Osteoblast (primary cell): ENCODE results near the gene BICRA. TPM values are rescaled to one million over a fixed set of nuclear protein-coding genes. Genes with fewer than 3 reads are reported as not detected.
A peak's percentile ranks its signal among the peaks of the same experiment; 100 is the strongest.

Experiments
- DNase-seq: peaks from one replicate; pipeline ENCODE4 v3.0.0; 2011; ENCODE audit warnings: low spot score, mixed read lengths; ENCODE audit not compliant: insufficient read length; ENCODE audit errors: missing footprints
- H2AFZ ChIP-seq: 2 replicates; pipeline ENCODE4 v1.6.0; 2011; ENCODE audit warnings: mild to moderate bottlenecking, low read length
- H3K27ac ChIP-seq: 2 replicates; pipeline ENCODE4 v1.5.1; 2011; ENCODE audit warnings: mild to moderate bottlenecking, low read depth, low read length, moderate library complexity
- H3K27me3 ChIP-seq: 2 replicates; pipeline ENCODE4 v1.6.0; 2012; ENCODE audit warnings: mild to moderate bottlenecking, control low read depth, inconsistent platforms, low read length, moderate library complexity; ENCODE audit not compliant: insufficient read depth
- H3K36me3 ChIP-seq: 2 replicates; pipeline ENCODE4 v1.5.1; 2011; ENCODE audit warnings: mild to moderate bottlenecking, low read length, control low read depth, moderate library complexity; ENCODE audit not compliant: insufficient read depth
- H3K4me1 ChIP-seq: 2 replicates; pipeline ENCODE4 v1.5.1; 2011; ENCODE audit warnings: mild to moderate bottlenecking, low read length, control low read depth, moderate library complexity; ENCODE audit not compliant: insufficient read depth
- H3K4me2 ChIP-seq: 2 replicates; pipeline ENCODE4 v1.6.0; 2011; ENCODE audit warnings: mild to moderate bottlenecking, low read length; ENCODE audit not compliant: insufficient read depth
- H3K4me3 ChIP-seq: fragments of 200-600 bp; sonication (generic); 3 replicates; pipeline ENCODE4 v1.5.1; 2012; ENCODE audit warnings: mild to moderate bottlenecking, low read length, inconsistent platforms; ENCODE audit not compliant: insufficient read depth
- H3K79me2 ChIP-seq: 2 replicates; pipeline ENCODE4 v1.6.0; 2012; ENCODE audit warnings: mild to moderate bottlenecking, low read length, control low read depth, inconsistent platforms; ENCODE audit not compliant: insufficient read depth
- H3K9me3 ChIP-seq: 2 replicates; pipeline ENCODE4 v1.5.1; 2011; ENCODE audit warnings: low read depth, low read length, control low read depth
- H4K20me1 ChIP-seq: 2 replicates; pipeline ENCODE4 v1.6.0; 2012; ENCODE audit warnings: mild to moderate bottlenecking, low read length, control low read depth; ENCODE audit not compliant: insufficient read depth
- total RNA-seq: library from RNA; depleted of rRNA; stranded (reverse); fragments of >200 nt; gene quantifications from 2 replicates; pipeline ENCODE4 v1.2.3, GENCODE V29; 2012
- TF ChIP-seq, protein P1 (sequence below): IDR thresholded peaks from 2 replicates; pipeline ENCODE4 v1.5.1; 2011; ENCODE audit warnings: mild to moderate bottlenecking, low read depth, low read length, moderate library complexity; ENCODE audit errors: extremely low read depth

The BICRA gene
- total RNA-seq, 1 donor, result 4.7 TPM

GRCh38 chr19:47607564-47608073, 1.3 kb upstream of the BICRA start:
- Histone ChIP-seq H3K9me3 (no peaks in the 10 kb centered on the region), H3K4me3 (peak overlapping the region; percentile 99), H3K79me2 (peaks cover 46% of the 10 kb centered on the region), H2AFZ (peak overlapping the region; percentile 78), H3K4me1 (peaks cover 8% of the 10 kb centered on the region), H3K4me2 (peak overlapping the region; percentile 91), H4K20me1 (peaks cover 20% of the 10 kb centered on the region), H3K27me3 (no peaks in the 10 kb centered on the region), H3K27ac (peak overlapping the region; percentile 93), H3K36me3 (no peaks in the 10 kb centered on the region)
- TF ChIP-seq, protein P1, sequence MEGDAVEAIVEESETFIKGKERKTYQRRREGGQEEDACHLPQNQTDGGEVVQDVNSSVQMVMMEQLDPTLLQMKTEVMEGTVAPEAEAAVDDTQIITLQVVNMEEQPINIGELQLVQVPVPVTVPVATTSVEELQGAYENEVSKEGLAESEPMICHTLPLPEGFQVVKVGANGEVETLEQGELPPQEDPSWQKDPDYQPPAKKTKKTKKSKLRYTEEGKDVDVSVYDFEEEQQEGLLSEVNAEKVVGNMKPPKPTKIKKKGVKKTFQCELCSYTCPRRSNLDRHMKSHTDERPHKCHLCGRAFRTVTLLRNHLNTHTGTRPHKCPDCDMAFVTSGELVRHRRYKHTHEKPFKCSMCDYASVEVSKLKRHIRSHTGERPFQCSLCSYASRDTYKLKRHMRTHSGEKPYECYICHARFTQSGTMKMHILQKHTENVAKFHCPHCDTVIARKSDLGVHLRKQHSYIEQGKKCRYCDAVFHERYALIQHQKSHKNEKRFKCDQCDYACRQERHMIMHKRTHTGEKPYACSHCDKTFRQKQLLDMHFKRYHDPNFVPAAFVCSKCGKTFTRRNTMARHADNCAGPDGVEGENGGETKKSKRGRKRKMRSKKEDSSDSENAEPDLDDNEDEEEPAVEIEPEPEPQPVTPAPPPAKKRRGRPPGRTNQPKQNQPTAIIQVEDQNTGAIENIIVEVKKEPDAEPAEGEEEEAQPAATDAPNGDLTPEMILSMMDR, result no peak
- no peak for DNase-seq

DNA sequence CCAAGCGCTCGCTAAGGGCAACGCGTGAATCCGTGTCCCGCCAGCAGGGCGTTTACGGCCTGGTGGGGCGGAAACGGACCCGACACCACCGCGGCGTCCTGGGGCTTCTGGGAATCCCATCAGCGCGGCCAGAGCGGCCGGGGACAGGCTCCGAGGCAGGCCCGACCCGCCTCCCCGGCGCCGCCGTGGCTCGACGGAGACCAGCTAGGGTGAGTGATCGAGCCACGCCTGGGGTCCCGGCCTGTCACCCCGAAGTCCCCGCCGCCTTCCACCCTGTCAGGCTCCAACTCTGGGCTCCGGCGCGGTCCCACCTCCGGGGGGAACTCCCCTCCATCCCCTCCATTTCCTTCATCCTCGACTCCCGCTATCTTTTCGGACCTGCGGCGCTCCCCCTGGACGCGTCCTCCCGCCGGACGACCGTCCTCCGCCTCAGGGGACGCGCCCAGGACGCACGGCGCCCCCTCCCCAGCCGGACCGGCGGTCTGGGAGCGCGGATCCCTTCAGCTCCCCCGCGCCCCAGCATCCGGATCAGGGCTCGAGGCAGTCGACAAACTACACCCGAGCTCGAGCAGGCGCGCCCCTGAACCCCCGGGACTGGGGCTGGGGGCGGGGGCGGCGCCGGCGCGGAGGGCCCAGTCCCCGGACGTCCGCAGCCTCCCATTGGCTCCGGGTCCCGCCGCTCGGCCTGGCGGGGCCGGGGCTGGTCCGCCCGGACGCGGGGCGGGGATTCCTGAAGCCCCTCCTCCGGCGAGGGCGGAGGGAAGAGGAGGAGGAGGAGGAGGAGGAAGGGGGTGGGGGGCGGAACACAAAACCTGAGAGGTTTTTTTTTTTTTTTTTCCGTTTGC, 638 bp upstream of the BICRA start:
- Histone ChIP-seq H3K36me3 (no peaks in the 10 kb centered on the region), H3K9me3 (no peaks in the 10 kb centered on the region), H3K79me2 (peaks cover 53% of the 10 kb centered on the region), H3K4me2 (peak overlapping the region; percentile 91), H3K27me3 (no peaks in the 10 kb centered on the region), H3K27ac (peak overlapping the region; percentile 93), H4K20me1 (peaks cover 27% of the 10 kb centered on the region), H3K4me3 (peak overlapping the region; percentile 99), H2AFZ (peak overlapping the region; percentile 78), H3K4me1 (peaks cover 15% of the 10 kb centered on the region)
- DNase-seq, result peak; percentile 100
- TF ChIP-seq, protein P1, result peak; percentile 14

- Histone ChIP-seq H3K4me3 (peak overlapping the region; percentile 99), H4K20me1 (peaks cover 44% of the 10 kb centered on the region), H3K9me3 (no peaks in the 10 kb centered on the region), H3K4me2 (peak overlapping the region; percentile 79), H3K36me3 (peaks cover 4% of the 10 kb centered on the region), H3K79me2 (peaks cover 72% of the 10 kb centered on the region), H3K27me3 (no peaks in the 10 kb centered on the region), H2AFZ (no peak overlapping the region), H3K27ac (peak overlapping the region; percentile 69), H3K4me1 (peaks cover 19% of the 10 kb centered on the region)
- TF ChIP-seq, protein P1, result no peak
- DNase-seq, result peak; percentile 94
Measured at GRCh38 chr19:47609906-47610894, 1.3 kb downstream of the BICRA start.
